HG03565 (cell line): ENCODE measurements around the gene ZNF670.
"Not testable (repeated sequence)": the region's sequence is repeated elsewhere in the genome, so short reads cannot be mapped to it uniquely, and the experiment has no call there.

ENCODE experiments used
- ATAC-seq: cut with Tn5 transposase; IDR thresholded peaks from one replicate; pipeline ENCODE4 v1.9.1; 2021; ENCODE audit warnings: mild to moderate bottlenecking, moderate library complexity; ENCODE audit not compliant: unreplicated experiment

The ZNF670 gene

GRCh38 chr1:247047702-247048101 is 30.9 kb downstream of the ZNF670 start:
- ATAC-seq = no peak

- no peak for ATAC-seq
These were observed 31.4 kb downstream of the ZNF670 start for GRCh38 chr1:247047260-247047659.

- ATAC-seq = no peak
These were observed 35.2 kb downstream of the ZNF670 start for GRCh38 chr1:247043406-247043805.

GRCh38 chr1:247037511-247038320 is 40.9 kb downstream of the ZNF670 start:
- no peak for ATAC-seq

- not testable (repeated sequence) for ATAC-seq
These were observed 46.3 kb downstream of the ZNF670 start for GRCh38 chr1:247032306-247032705.
